Mesothelial cell of epicardium (in vitro differentiated cells): ENCODE data around the gene HELB. TPM values are rescaled to one million over a fixed set of nuclear protein-coding genes. Genes with fewer than 3 reads are reported as not detected.

Experiments
- DNase-seq, 2 experiments: peaks; one replicate each; pipeline ENCODE4 v3.0.0; 2021; ENCODE audit warnings: low spot score in 2 of 2; ENCODE audit not compliant: unreplicated experiment in 2 of 2
- H3K27ac Mint-ChIP-seq: 2 replicates; pipeline ENCODE4 v1.8.0; 2021; ENCODE audit warnings: mixed read lengths
- H3K27me3 Mint-ChIP-seq: 2 replicates; pipeline ENCODE4 v1.8.0; 2021; ENCODE audit warnings: low read depth, mixed read lengths
- H3K36me3 Mint-ChIP-seq: 2 replicates; pipeline ENCODE4 v1.8.0; 2021; ENCODE audit warnings: mixed read lengths
- H3K4me1 Mint-ChIP-seq: 2 replicates; pipeline ENCODE4 v1.8.0; 2021; ENCODE audit warnings: mixed read lengths
- H3K4me3 Mint-ChIP-seq: 2 replicates; pipeline ENCODE4 v1.8.0; 2021; ENCODE audit warnings: mild to moderate bottlenecking, moderate library complexity, mixed read lengths
- H3K9me3 Mint-ChIP-seq: 2 replicates; pipeline ENCODE4 v1.8.0; 2021; ENCODE audit warnings: mixed read lengths
- CTCF ChIP-seq: fragments of 200-600 bp; sonication (generic); IDR thresholded peaks from one replicate; pipeline ENCODE4 v1.5.0; 2021; ENCODE audit warnings: antibody characterized with exemption; ENCODE audit not compliant: unreplicated experiment
- total RNA-seq: library from RNA; stranded (reverse); gene quantifications from 3 replicates; pipeline ENCODE4 v1.2.1, GENCODE V29; 2021

Gene HELB
- total RNA-seq, 1 donor from 2014 or later, result 12.3 TPM

GRCh38 chr12:66320996-66321395 is 18.7 kb downstream of the HELB start:
- H3K27me3 Mint-ChIP-seq, result no peaks in the 10 kb centered on the region
- no peaks in the 10 kb centered on the region for H3K4me1 Mint-ChIP-seq
- H3K36me3 Mint-ChIP-seq, result peaks cover 46% of the 10 kb centered on the region
- H3K4me3 Mint-ChIP-seq, result no peak overlapping the region
- no peak overlapping the region for H3K27ac Mint-ChIP-seq
- DNase-seq, result no peak
- no peak for TF ChIP-seq CTCF
- H3K9me3 Mint-ChIP-seq, result no peaks in the 10 kb centered on the region

- no peak for TF ChIP-seq CTCF
- no peaks in the 10 kb centered on the region for H3K9me3 Mint-ChIP-seq
- no peak for DNase-seq
- no peaks in the 10 kb centered on the region for H3K4me1 Mint-ChIP-seq
- H3K4me3 Mint-ChIP-seq, result no peak overlapping the region
- no peak overlapping the region for H3K27ac Mint-ChIP-seq
- no peaks in the 10 kb centered on the region for H3K27me3 Mint-ChIP-seq
- peaks cover 46% of the 10 kb centered on the region for H3K36me3 Mint-ChIP-seq
These were observed 19.1 kb downstream of the HELB start for GRCh38 chr12:66321435-66321834.

GRCh38 chr12:66323017-66323416 is 20.7 kb downstream of the HELB start:
- Mint-ChIP-seq H3K9me3 (no peaks in the 10 kb centered on the region), H3K4me1 (no peaks in the 10 kb centered on the region), H3K27me3 (no peaks in the 10 kb centered on the region), H3K27ac (no peak overlapping the region), H3K4me3 (no peak overlapping the region), H3K36me3 (peaks cover 51% of the 10 kb centered on the region)
- no peak for TF ChIP-seq CTCF
- DNase-seq, result no peak

GRCh38 chr12:66329941-66330340 is 27.6 kb downstream of the HELB start:
- Mint-ChIP-seq H3K27me3 (no peaks in the 10 kb centered on the region), H3K4me3 (no peak overlapping the region), H3K4me1 (no peaks in the 10 kb centered on the region), H3K9me3 (no peaks in the 10 kb centered on the region), H3K36me3 (peaks cover 43% of the 10 kb centered on the region), H3K27ac (no peak overlapping the region)
- DNase-seq, result no peak
- TF ChIP-seq CTCF, result no peak

- H3K27me3 Mint-ChIP-seq, result no peaks in the 10 kb centered on the region
- no peak for DNase-seq
- H3K4me3 Mint-ChIP-seq, result no peak overlapping the region
- H3K27ac Mint-ChIP-seq, result no peak overlapping the region
- no peaks in the 10 kb centered on the region for H3K9me3 Mint-ChIP-seq
- H3K4me1 Mint-ChIP-seq, result no peaks in the 10 kb centered on the region
- peaks cover 34% of the 10 kb centered on the region for H3K36me3 Mint-ChIP-seq
- TF ChIP-seq CTCF, result no peak
These were observed 28.7 kb downstream of the HELB start for GRCh38 chr12:66331016-66331415.

GRCh38 chr12:66331814-66332213 is 29.5 kb downstream of the HELB start:
- no peak overlapping the region for H3K4me3 Mint-ChIP-seq
- H3K27ac Mint-ChIP-seq, result no peak overlapping the region

More at GRCh38 chr12:66331814-66332213, 29.5 kb downstream of the HELB start:
- no peak for TF ChIP-seq CTCF
- peaks cover 32% of the 10 kb centered on the region for H3K36me3 Mint-ChIP-seq
- DNase-seq, result no peak
- no peaks in the 10 kb centered on the region for H3K4me1 Mint-ChIP-seq
- no peaks in the 10 kb centered on the region for H3K9me3 Mint-ChIP-seq
- H3K27me3 Mint-ChIP-seq, result no peaks in the 10 kb centered on the region
